ENCODE data around the gene MICALL2.

MICALL2 gene

GRCh38 chr7:1408466-1408865 lies 50.8 kb downstream of the MICALL2 start:
- Histone ChIP-seq H3K4me3 (ENCODE audit: low read depth in 1 of 2, low read length in 1 of 2) (no peak overlapping the region), H3K27ac (no peak overlapping the region), H3K4me1 (ENCODE audit: control insufficient read depth in 1 of 2, insufficient read depth in 1 of 2, low read depth in 1 of 2, low read length in 1 of 2) (peaks cover 4 to 10% of the 10 kb centered on the region in 2 experiments), H3K9me3 (no peaks in the 10 kb centered on the region), H3K27me3 (peaks cover 71% of the 10 kb centered on the region), H3K36me3 (no peaks in the 10 kb centered on the region)
- TF ChIP-seq CTCF (IDR thresholded peaks at IDR 0.05): no peak

GRCh38 chr7:1407892-1408291 lies 51.4 kb downstream of the MICALL2 start:
- no peak for TF ChIP-seq CTCF (IDR thresholded peaks at IDR 0.05)
- H3K4me1 ChIP-seq (ENCODE audit: control insufficient read depth in 1 of 2, insufficient read depth in 1 of 2, low read depth in 1 of 2, low read length in 1 of 2): peaks cover 4 to 5% of the 10 kb centered on the region in 2 experiments
- peaks cover 77% of the 10 kb centered on the region for H3K27me3 ChIP-seq
- H3K27ac ChIP-seq: no peak overlapping the region
- no peaks in the 10 kb centered on the region for H3K9me3 ChIP-seq
- no peaks in the 10 kb centered on the region for H3K36me3 ChIP-seq
- H3K4me3 ChIP-seq (ENCODE audit: low read depth in 1 of 2, low read length in 1 of 2): no peak overlapping the region

- Histone ChIP-seq H3K4me3 (ENCODE audit: low read depth in 1 of 2, low read length in 1 of 2) (no peak overlapping the region), H3K27ac (no peak overlapping the region), H3K4me1 (ENCODE audit: control insufficient read depth in 1 of 2, insufficient read depth in 1 of 2, low read depth in 1 of 2, low read length in 1 of 2) (no peaks in the 10 kb centered on the region), H3K9me3 (no peaks in the 10 kb centered on the region), H3K36me3 (no peaks in the 10 kb centered on the region), H3K27me3 (peaks cover 83% of the 10 kb centered on the region)
- no peak for TF ChIP-seq CTCF (IDR thresholded peaks at IDR 0.05)
Measured at GRCh38 chr7:1404898-1405548, 54.2 kb downstream of the MICALL2 start.

- Histone ChIP-seq H3K36me3 (no peaks in the 10 kb centered on the region), H3K27ac (no peak overlapping the region), H3K4me3 (ENCODE audit: low read depth in 1 of 2, low read length in 1 of 2) (no peak overlapping the region), H3K27me3 (peaks cover 86% of the 10 kb centered on the region), H3K9me3 (no peaks in the 10 kb centered on the region), H3K4me1 (ENCODE audit: control insufficient read depth in 1 of 2, insufficient read depth in 1 of 2, low read depth in 1 of 2, low read length in 1 of 2) (no peaks in the 10 kb centered on the region)
- no peak for TF ChIP-seq CTCF (IDR thresholded peaks at IDR 0.05)
Measured at GRCh38 chr7:1404460-1404809, 54.8 kb downstream of the MICALL2 start.

GRCh38 chr7:1403638-1404459 lies 55.4 kb downstream of the MICALL2 start:
- H3K27ac ChIP-seq: no peak overlapping the region
- no peak overlapping the region for H3K4me3 ChIP-seq (ENCODE audit: low read depth in 1 of 2, low read length in 1 of 2)
- no peaks in the 10 kb centered on the region for H3K9me3 ChIP-seq
- no peaks in the 10 kb centered on the region for H3K36me3 ChIP-seq
- peaks cover 86% of the 10 kb centered on the region for H3K27me3 ChIP-seq
- no peaks in the 10 kb centered on the region for H3K4me1 ChIP-seq (ENCODE audit: control insufficient read depth in 1 of 2, insufficient read depth in 1 of 2, low read depth in 1 of 2, low read length in 1 of 2)
- TF ChIP-seq CTCF (IDR thresholded peaks at IDR 0.05): no peak
